GM19238 (cell line): Measurements from ENCODE around the gene PRR5L.
"Not testable (repeated sequence)": the region's sequence is repeated elsewhere in the genome, so short reads cannot be mapped to it uniquely, and the experiment has no call there.

Experiments
- DNase-seq: peaks from one replicate; pipeline ENCODE4 v3.0.0; 2011; ENCODE audit warnings: low spot score; ENCODE audit not compliant: insufficient read length

The PRR5L gene

DNA sequence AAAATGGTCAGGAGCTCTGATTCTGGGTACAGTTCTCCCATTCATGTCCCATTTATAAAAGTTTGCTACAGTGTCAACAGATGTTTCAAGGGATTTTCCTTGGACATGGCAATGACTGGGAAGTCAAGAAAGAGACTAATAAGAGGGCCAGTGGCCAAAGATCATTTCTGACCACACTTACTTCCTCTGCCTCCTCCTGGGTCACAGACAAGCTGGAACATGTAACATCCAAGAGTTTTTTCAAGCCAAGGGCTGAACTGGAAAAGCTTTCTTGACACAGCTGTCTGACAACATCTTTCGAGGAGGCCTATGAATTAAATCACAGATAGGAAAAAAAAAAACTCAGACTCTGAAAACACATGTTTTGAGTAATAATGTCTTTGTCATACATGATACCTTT lies 15.6 kb upstream of the PRR5L start:
- no peak for DNase-seq

DNA sequence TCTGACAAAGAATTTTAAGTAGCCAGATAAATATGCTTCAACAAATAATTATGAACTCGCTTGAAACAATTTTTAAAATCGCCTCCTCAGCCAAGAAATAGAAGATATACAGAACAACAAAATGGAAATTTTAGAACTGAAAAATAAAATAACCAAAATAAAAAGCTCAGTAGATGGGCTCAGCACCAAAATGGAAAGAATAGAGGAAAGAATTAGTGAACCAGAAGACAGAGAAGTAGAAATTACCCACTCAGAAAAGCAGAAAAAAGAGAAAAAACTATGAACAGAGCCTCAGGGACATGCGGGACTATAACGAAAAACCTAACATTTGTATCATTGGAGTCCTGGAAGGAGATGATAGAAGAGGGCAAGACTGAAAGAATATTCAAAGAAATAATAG lies 14.2 kb upstream of the PRR5L start:
- no peak for DNase-seq

DNA sequence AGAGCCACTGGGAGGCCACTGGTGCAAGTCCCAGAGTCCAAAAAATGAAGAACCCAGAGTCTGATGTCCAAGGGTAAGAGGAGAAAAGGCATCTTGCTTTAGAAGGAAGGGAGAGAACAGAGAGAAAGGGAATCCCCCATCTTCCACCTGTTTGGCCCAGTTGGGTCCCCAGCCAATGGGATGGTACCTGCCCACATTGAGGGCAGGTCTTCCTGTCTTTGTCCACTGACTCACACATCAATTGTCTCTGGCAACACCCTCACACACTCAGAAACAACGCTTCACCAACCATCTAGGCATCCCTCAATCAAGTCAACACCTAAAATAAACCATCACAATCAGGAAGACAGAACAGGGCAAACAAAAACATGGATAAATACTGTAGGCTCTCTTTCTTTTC lies 13.2 kb upstream of the PRR5L start:
- no peak for DNase-seq

DNA sequence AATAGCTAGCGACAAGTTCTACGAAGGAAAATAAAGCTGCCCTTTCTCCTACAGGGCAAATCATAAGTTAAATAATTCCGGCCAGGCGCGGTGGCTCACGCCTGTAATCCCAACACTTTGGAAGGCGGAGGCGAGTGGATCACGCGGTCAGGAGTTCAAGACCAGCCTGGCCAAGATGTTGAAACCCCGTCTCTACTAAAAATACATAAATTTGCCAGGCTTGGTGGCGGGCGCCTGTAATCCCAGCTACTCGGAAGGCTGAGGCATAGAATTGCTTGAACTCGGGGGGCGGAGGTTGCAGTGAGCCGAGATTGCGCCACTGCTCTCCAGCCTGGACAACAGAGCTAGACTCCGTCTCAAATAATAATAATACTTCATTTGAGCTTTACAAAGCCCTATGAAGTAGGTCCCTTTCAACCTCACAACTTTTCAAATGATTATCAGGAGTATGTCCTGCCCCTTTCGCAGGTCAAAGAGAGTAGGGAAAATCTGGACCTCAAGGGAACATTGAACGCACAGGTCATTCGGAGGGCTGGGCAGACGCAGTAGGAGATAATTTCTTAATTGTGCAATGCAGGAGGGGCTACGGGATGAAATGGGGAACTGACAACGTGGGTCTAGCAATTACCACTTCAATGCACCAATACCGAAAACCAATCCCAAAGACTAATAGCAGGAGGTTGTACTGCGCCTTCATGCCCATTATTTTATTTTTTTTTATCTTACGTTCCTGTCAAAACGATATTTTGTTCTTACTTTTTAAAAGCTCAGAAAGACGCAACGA lies 7.5 kb upstream of the PRR5L start:
- DNase-seq = no peak

DNA sequence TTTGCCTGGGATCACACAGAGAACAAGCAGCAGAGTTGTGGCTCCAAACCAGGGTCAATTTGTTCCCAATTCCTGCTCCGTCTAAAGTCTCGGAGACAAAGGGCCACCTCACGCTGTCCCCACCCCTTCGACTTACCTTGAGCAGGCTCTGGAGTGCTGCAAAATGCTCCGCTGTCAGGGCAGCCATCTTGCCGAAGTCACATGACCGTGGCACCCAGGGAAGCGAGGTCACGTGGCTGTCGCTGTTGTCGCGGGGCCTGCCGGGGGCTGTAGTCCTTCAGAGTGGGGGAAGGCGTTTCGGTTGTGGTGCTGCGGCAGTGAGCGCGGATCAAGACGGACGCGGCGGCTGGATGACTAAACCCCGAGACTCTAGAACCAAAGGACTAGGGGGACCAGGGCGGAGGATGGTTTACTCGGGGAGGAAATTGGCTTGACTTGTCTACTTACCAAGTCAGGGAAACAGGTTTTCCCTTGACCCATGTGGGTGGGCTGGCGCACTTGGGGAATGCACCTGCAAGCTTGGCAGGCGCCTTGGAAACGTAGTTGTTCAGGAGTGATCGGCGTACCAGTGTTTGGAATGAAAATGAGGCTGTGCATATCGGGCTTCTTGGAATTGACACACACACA lies 6.7 kb upstream of the PRR5L start, which contains the start of gene COMMD9:
COMMD9 (minus strand) TSS at position 199 of the 627 bp plus-strand sequence; CDS start at position 187, 12 bp downstream.
- DNase-seq = peak; percentile 88

DNA sequence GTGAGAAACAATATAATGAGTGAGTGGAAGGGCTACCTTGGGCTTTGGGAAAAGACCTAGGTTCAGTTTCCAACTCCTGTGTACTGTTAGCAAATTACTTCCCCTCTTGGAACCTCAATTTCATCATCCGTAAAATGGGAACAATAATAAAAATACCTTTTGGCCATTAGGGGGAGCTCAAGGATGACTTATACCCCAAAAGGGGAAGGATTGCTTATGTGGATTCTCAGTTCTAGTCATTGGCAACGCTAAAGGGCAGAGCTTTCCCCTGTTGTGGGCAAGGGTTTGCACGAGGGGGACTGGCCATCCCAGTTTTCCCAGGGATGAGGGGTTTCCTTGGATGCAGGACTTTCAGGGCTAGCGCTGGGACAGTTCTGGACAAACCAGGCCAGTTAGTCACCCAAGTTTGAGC lies 3.8 kb upstream of the PRR5L start:
- peak; percentile 39 for DNase-seq

DNA sequence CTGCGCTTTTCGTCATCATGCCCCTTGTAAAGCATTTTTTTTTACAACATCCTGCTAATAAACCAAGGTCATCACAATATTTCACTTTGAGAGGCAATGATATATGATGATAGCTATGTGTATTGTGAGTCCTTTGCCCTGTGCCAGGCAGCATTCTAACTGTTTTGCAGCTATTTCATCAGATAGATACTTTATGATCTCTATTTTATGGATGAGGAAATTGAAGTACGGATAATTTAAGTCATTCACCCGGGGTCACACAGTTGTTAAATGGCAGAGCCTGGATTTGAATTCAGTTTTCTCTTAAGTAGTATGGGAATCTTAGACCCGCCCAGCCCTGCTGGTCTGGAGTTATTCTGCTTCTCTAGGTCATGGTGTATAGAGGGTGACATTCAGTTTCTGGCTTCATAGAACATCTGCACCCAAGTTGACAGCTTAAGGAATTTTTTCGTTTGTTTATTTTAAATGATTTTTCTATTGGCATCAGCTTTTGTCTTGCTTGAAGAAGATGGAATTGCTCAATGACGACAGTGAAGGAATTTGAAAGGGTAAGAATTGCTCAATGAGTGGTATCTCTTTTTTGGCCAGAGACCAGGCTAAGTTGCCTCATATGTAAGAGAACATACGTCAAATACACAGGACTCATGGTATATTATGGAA lies 926 bp downstream of the PRR5L start:
- no peak for DNase-seq

DNA sequence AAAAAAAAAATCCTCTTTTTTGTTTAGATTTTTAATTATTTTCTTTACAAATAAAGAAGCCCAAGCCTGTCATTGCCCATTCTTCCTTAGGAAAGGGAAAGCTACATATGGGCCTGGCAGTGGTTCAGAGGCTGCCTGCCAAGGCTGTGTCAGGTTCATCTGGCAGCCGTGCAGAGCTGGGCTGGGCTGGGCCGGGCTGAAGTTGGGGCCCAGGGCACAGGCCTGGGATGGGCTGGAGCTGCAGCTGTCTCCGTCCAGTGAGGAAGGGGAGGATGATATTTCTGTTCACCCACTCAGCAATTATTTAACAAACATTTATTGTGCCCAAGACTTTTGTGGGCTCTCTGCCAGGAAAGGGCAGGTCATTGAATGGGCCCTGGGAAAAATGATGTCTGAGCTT lies 4.6 kb downstream of the PRR5L start:
- no peak for DNase-seq

DNA sequence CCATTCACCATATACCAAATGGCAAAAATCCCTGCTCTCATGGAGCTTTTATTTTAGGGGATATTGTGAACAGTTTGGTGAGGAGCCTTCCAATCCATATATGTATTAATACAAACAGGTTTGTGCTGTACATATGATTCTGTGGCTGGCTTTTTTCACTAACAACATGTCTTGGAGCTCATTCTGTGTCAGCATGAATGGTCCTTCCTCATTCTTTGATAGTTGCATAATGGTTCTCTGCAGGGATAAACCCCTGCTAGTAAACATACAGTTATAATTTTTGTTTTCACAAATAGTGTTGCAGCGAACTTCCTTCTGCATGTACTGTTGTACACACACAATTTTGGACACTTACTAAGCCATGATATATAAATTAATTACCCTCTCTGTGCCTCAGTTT lies 8.3 kb downstream of the PRR5L start:
- DNase-seq = no peak

DNA sequence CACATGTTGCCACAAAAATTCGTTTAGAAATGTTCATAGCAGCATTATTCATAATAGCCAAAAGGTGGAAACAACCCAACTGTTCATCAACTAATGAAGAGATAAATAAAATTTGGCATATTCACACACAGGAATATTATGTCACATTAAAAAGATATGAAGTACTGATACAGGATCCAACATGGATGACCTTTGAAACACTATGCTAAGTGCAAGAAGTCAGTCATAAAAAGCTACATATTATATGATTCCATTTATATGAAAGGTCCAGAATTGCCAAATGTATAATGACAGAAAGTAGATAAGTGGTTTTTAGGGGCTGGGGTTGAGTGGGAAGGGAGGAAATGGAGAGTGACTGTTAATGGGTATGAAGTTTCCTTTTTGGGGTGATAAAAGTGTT lies 9.0 kb downstream of the PRR5L start:
- DNase-seq = no peak

DNA sequence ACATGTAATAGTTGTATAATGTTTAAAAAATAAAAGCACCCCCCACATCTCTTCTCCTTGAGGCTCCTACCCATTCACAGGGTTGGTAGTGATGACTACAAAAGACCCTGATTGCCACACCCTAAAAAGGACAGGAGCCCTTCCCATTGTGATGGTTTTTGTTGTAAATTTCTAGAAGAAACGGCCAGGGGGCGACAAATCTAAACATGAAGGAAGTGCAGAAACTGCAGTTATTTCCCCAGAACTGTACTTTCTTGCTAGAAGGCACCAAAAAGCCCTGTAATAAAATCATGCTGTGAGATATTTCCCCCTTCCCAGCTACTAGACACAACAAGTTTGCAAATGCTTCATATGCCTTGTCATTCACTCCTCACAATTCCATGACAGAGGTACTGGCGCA lies 10.8 kb downstream of the PRR5L start:
- DNase-seq = no peak

DNA sequence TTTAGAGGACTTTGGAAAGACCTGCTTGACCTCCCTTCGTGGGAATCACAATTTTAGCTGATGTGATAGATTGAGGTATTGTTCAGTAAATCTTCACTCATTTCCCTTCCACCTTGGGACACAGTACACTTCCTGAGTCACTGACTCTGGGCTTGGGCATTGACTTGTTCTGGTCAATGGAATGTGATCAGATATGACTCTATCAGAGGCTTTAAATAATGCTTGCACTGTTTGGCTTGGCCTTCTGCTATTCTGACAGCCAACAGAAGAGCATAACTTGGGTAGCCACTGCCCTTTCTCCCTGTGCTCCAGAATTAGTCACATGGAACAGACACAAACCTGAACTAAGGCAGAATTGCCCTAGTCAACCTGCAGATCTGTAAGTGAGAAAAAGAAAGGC lies 12.5 kb downstream of the PRR5L start:
- no peak for DNase-seq

DNA sequence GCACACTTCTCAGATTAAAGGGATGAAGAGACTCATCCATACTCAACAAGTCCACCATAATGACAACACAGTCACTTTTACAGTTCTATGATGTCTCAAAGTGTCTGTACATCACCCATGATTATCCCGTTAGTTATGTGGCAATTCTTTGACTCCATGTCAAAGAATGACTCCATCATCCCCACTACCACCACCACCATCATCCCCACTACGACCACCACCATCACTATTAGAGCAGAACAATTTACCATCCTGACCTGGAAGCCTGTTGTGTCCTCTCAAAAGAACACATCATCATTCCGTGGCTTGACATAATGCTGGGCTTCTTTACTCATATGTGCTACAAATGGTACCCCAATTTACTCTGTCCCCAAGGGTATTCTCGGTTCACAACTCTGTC lies 13.7 kb downstream of the PRR5L start:
- no peak for DNase-seq

DNA sequence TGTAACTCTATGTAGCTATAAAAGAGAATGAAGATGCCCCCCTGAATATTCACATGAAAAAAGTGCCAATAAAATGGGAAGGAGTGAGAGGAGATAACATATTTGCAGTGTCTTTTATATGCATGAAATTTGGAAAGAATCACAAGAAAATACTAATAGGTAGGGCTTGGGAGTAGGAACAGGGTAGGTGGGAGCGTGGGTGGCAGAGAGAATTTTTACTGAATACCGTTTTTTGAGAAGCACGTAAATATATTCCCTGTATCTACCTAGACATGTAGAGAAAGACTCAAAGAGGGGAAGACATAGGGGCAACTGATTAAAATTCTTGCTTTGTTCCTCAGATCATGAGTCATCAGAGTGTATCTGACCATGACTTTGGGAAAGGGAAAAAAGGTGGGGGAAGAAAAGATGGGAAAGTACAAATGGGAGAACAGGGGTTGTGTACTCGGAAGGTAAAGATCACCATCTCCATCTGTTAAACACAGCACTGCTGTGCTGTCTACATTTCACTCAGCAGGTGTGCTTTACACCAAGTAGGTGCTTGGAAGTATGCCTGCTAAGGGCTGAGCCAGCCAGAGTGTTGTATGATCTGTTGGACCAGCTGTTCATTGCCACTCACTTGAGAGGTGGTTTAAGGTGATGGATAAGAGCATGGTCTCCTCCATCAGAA lies 16.0 kb downstream of the PRR5L start:
- DNase-seq = no peak

DNA sequence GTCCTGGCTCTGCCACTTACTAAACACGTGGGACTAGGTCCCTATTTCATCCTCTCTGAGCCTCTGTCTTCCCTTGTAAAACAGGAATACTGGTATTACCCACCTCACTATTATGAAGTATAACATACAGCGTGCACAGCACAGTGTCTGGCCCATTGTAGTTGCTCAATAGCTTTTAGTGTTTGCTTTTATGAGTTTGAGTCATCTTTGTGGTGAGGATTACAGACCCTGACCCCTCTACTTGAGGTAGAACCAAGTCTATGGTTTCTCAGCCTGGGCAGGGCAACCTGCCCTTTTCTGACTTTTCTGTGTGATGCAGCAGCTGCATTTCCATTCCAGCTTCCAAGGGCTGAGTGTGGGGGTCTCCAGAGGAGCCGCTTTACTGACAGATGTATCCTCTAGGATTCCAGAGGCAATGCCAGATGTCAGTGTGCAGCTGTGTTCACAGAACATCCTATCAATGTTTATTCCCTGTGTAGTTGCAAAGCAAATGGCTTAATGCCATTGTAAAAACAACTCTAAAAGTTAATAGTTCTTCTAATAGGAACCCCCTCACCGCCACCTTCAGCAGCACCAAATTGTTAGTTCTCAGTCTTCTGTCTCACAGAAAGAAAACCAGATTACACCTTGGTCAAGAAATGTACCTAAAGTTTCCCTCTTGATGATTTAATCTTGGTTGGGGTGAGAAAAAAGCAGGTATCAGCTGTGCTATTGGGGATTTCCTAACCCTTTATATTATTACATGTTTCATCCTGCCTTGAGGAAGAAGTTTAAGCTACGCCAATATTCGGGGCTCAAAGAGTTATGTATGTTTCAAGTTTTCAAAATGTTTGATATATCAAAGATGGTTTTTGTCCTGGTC lies 16.8 kb downstream of the PRR5L start:
- no peak for DNase-seq

DNA sequence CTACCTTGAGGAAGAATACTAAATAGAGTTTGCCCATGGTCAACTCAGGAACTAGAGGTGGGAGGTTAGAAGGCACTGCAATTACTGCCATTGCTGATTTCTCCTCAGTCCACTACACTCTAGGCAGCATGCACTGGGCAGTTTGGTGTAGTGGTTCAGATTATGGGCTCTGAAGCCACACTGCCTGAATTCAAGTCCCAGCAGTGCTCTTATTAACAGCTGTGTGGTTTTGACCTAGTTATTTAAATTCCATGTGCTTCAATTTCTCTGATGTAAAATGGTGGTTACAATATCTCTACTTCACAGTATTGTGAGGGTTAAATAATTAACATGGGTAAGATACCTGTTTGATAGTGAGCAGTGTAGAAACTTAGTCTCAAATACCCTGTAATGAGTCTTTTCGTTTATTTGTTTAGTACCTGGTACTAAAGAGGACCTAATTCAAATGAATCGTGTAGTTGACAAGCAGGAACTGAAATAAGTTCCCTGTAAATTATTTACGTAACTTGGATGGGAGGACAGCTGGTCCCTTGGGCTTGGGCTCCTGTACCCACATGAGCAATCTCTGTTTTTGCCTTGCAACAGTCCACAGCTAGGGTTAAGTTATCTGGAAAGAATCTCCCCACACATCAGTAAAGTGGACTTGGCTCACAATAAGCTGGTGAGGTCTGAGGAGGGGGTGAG lies 17.8 kb downstream of the PRR5L start:
- DNase-seq = no peak

DNA sequence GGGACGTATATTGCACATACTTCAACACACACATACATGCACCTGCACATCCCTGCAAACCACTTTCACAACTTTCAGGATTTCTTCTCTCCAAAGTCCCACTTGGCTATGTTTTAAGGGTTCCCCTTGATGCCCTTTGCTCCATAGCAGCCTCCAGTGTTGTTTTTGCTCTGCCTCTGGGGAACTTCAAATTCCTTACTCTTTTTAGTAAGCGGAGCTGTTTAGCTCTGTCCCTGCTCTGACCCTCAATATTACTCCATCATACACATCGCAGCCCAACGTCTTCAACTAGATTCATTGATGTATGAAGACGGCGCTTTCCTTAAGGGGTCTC lies 18.3 kb downstream of the PRR5L start:
- no peak for DNase-seq

DNA sequence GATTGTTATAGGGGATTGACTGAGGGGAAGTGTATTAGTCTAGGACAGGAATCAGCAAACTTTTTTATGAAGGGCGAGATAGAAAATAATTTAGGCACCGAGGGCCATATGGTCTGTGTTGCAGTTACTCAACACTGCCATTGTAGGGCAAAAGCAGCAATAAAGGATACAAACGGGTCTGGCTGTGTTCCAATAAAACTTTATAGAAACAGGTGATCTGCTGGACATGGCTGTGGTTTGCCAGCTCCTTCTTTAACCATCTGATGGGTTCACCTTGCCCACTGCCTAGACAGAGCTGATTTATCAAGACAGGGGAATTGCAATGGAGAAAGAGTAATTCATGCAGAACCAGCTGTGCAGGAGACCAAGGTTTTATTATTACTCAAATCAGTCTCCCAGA lies 20.0 kb downstream of the PRR5L start:
- DNase-seq = no peak

DNA sequence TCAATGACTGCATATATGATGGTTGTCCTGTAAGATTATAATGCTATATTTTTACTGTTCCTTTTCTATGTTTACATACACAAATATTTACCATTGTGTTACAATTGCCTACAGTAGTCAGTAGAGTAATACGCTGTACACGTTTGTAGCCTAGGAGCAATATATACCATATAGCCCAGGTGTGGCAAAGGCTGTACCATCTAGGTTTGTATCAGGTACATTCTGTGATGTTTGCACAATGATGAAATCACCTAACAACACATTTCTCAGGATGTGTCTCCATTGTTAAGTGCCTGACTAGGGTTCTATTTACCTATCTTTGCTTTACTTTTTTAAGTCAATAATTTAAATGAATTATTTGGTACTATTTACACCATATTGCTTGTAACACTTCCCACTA lies 21.9 kb downstream of the PRR5L start:
- no peak for DNase-seq

DNA sequence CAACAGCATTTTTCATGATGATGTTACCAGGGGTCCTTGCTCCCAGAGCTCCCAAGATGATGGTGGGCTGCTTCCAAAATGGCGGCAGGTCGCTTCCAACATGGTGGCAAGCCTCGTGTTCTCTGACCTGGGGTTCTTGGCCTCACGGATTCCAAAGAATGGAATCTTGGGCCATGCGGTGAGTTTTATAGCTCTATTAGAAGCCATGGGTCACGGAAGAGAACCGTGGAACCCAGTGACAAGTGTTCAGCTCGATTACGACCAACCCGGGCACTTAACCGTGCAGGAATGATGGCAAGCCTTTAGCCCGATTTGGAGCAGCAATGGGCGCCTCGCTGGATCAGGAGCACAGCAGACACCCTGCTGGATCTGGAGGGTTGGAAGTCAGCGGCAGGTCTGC lies 28.9 kb downstream of the PRR5L start:
- DNase-seq = not testable (repeated sequence)

DNA sequence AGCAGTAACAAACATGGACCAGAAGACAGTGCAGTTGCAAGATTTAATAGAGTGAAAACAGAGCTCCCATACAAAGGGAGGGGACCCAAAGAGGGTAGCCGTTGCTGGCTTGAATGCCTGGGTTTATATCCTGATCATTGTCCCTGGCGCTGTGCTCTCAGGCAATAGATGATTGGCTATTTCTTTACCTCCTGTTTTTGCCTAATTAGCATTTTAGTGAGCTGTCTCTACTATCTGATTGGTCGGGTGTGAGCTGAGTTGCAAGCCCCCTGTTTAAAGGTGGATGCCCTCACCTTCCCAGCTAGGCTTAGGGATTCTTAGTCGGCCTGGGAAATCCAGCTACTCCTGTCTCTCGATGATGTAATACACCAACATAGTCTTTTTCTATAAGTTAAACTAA lies 29.3 kb downstream of the PRR5L start:
- DNase-seq = not testable (repeated sequence)
